ENCODE results near the gene ALB.

Gene ALB

DNA sequence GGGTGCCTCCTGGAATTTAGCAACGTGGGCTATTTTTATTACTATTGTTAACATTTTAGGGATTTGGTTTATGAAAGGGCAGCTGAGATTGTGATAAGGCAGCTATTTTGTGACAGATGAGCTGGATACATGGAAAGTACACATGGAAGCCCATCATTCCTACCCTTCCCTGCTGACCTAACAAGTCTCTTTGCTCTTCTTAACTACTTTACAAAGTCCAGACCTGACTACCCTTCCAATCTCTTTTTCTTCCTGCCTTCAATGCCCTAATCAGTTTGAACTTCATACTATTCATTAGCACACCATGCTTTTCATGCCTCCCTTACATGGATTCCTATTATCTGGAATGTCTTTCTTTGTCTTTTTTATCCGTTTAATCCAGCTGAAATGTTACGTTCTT lies 22.6 kb downstream of the ALB start:
- DNase-seq (ENCODE audit: low read depth in 1 of 2, low spot score in 1 of 2) = no peak
- H3K27me3 ChIP-seq (ENCODE audit: insufficient read depth, poor library complexity, severe bottlenecking) = peaks cover 2% of the 10 kb centered on the region
- no peak overlapping the region for H3K27ac ChIP-seq (replicated peaks)
- TF ChIP-seq GABPA (IDR thresholded peaks at IDR 0.05; ENCODE audit: low read depth) = no peak
- TF ChIP-seq, protein P1, sequence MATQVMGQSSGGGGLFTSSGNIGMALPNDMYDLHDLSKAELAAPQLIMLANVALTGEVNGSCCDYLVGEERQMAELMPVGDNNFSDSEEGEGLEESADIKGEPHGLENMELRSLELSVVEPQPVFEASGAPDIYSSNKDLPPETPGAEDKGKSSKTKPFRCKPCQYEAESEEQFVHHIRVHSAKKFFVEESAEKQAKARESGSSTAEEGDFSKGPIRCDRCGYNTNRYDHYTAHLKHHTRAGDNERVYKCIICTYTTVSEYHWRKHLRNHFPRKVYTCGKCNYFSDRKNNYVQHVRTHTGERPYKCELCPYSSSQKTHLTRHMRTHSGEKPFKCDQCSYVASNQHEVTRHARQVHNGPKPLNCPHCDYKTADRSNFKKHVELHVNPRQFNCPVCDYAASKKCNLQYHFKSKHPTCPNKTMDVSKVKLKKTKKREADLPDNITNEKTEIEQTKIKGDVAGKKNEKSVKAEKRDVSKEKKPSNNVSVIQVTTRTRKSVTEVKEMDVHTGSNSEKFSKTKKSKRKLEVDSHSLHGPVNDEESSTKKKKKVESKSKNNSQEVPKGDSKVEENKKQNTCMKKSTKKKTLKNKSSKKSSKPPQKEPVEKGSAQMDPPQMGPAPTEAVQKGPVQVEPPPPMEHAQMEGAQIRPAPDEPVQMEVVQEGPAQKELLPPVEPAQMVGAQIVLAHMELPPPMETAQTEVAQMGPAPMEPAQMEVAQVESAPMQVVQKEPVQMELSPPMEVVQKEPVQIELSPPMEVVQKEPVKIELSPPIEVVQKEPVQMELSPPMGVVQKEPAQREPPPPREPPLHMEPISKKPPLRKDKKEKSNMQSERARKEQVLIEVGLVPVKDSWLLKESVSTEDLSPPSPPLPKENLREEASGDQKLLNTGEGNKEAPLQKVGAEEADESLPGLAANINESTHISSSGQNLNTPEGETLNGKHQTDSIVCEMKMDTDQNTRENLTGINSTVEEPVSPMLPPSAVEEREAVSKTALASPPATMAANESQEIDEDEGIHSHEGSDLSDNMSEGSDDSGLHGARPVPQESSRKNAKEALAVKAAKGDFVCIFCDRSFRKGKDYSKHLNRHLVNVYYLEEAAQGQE (IDR thresholded peaks at IDR 0.05; ENCODE audit: insufficient replicate concordance, low read depth) = no peak
- TF ChIP-seq, protein P2, sequence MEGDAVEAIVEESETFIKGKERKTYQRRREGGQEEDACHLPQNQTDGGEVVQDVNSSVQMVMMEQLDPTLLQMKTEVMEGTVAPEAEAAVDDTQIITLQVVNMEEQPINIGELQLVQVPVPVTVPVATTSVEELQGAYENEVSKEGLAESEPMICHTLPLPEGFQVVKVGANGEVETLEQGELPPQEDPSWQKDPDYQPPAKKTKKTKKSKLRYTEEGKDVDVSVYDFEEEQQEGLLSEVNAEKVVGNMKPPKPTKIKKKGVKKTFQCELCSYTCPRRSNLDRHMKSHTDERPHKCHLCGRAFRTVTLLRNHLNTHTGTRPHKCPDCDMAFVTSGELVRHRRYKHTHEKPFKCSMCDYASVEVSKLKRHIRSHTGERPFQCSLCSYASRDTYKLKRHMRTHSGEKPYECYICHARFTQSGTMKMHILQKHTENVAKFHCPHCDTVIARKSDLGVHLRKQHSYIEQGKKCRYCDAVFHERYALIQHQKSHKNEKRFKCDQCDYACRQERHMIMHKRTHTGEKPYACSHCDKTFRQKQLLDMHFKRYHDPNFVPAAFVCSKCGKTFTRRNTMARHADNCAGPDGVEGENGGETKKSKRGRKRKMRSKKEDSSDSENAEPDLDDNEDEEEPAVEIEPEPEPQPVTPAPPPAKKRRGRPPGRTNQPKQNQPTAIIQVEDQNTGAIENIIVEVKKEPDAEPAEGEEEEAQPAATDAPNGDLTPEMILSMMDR (IDR thresholded peaks at IDR 0.05; ENCODE audit: insufficient read depth, low read length) = no peak
- TF ChIP-seq SPI1 (IDR thresholded peaks at IDR 0.05; ENCODE audit: borderline replicate concordance, low read depth) = no peak
- no peak overlapping the region for H3K4me3 ChIP-seq (replicated peaks; ENCODE audit: insufficient read depth, low read length)

DNA sequence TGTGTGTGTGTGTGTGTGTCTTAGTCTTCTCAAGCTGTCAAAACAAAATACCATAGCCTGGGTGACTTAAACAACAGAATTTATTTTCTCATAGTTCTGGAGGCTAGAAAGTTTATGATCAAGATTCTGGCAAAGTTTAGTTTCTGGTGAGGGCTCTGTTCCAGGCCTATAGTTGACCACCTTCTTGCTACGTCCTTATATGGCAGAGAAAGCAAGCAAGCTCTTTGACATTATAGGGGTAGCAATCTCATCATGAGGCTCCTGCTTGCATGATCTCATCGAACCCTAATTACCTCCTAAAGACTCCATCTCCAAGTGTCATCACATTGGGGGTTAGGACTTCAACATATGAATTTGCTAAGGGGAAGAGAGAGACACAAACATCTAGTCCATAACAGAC lies 25.0 kb downstream of the ALB start:
- TF ChIP-seq, protein P2 (IDR thresholded peaks at IDR 0.05; ENCODE audit: insufficient read depth, low read length) = no peak
- TF ChIP-seq POLR2AphosphoS5 (IDR thresholded peaks at IDR 0.05; ENCODE audit: low read depth) (no peak), GABPA (IDR thresholded peaks at IDR 0.05; ENCODE audit: low read depth) (no peak), SPI1 (IDR thresholded peaks at IDR 0.05; ENCODE audit: borderline replicate concordance, low read depth) (no peak)
- TF ChIP-seq, protein P1 (IDR thresholded peaks at IDR 0.05; ENCODE audit: insufficient replicate concordance, low read depth) = no peak
- H3K27ac ChIP-seq (replicated peaks) = no peak overlapping the region
- peaks cover 2% of the 10 kb centered on the region for H3K27me3 ChIP-seq (ENCODE audit: insufficient read depth, poor library complexity, severe bottlenecking)
- no peak for DNase-seq (ENCODE audit: low read depth in 1 of 2, low spot score in 1 of 2)
- H3K4me3 ChIP-seq (replicated peaks; ENCODE audit: insufficient read depth, low read length) = no peak overlapping the region

DNA sequence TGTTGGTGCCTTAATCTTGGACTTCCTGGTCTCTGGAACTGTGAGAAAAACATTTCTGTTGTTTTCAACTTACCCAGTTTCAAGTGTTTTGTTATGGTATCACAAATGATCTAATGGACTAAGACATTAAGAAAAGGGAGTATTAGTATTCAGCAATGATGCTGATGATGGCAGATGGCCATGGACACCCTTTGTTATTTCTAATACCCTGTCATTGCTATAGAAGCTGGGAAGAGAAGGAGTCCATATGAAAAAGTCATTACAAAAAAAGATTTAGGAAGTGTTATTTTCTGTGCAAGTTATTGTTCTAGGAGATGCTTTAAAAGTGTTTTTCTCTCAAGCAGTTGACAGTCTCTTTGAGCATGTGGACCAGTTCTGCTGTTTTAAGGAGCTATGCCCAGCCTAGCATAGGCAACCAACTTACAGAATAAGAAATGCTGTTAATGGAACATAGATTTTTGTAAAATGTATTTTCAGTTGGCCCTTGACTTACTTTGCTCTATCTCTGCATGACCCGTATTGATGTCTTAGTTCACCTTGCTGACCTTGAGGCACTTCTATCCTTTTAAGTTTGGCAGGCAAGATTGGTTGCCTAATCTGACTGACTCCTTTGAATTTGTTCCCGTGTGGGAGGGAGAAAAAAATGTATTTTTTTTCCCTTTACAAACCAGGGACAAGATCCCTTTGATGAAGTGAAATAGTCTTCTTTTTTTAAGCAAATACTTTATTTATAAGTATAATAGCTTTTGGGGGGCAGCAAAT lies 25.9 kb downstream of the ALB start:
- no peak for DNase-seq (ENCODE audit: low read depth in 1 of 2, low spot score in 1 of 2)
- peaks cover 2% of the 10 kb centered on the region for H3K27me3 ChIP-seq (ENCODE audit: insufficient read depth, poor library complexity, severe bottlenecking)
- no peak overlapping the region for H3K27ac ChIP-seq (replicated peaks)
- TF ChIP-seq GABPA (IDR thresholded peaks at IDR 0.05; ENCODE audit: low read depth) (no peak), POLR2AphosphoS5 (IDR thresholded peaks at IDR 0.05; ENCODE audit: low read depth) (no peak), SPI1 (IDR thresholded peaks at IDR 0.05; ENCODE audit: borderline replicate concordance, low read depth) (no peak)
- TF ChIP-seq, protein P2 (IDR thresholded peaks at IDR 0.05; ENCODE audit: insufficient read depth, low read length) = no peak
- TF ChIP-seq, protein P1 (IDR thresholded peaks at IDR 0.05; ENCODE audit: insufficient replicate concordance, low read depth) = no peak
- H3K4me3 ChIP-seq (replicated peaks; ENCODE audit: insufficient read depth, low read length) = no peak overlapping the region

All from HL-60 (cell line).